ENCODE measurements around the gene STAT3. TPM values are rescaled to one million over a fixed set of nuclear protein-coding genes. Genes with fewer than 3 reads are reported as not detected.

STAT3 gene
- total RNA-seq (2022; extraction: Qiagen RNA extraction) = 62.3 to 77.0 TPM (median 74.2 TPM) in 5 replicates

GRCh38 chr17:42388381-42389134, at the start of gene STAT3:
Gene STAT3 (minus strand): TSS chr17:42388442. CDS start chr17:42348516, 39,926 bp downstream.

GRCh38 chr17:42422958-42423712, 34.9 kb upstream of the STAT3 start, which contains the start of gene CAVIN1:
Gene CAVIN1 (minus strand): TSS chr17:42423256. CDS start chr17:42423097, 159 bp downstream.

GRCh38 chr17:42287977-42288802, 100.1 kb downstream of the STAT3 start, which contains the start of gene STAT5A:
Gene STAT5A (plus strand): TSS chr17:42288498. CDS start chr17:42289412, 914 bp downstream.

GRCh38 chr17:42276359-42276608, 112.0 kb downstream of the STAT3 start, which contains the start of gene STAT5B:
Gene STAT5B (minus strand): TSS chr17:42276391. CDS start chr17:42232127, 44,264 bp downstream.

Other genes starting within 250 kb of the STAT3 start
- gene RAB5C, start 233.5 kb downstream of the STAT3 start, total RNA-seq (2022; extraction: Qiagen RNA extraction) = 221 to 267 TPM (median 261 TPM) in 5 replicates
- 0.28 to 0.48 TPM (median 0.41 TPM) in 5 replicates for gene KCNH4, start 207.3 kb downstream of the STAT3 start, total RNA-seq (2022; extraction: Qiagen RNA extraction)
- gene HCRT, start 203.0 kb downstream of the STAT3 start, total RNA-seq (2022; extraction: Qiagen RNA extraction) = 0.44 TPM in 1 of 5 replicates, not detected in the others
- gene GHDC, start 193.9 kb downstream of the STAT3 start, total RNA-seq (2022; extraction: Qiagen RNA extraction) = 16.2 to 21.3 TPM (median 20.1 TPM) in 5 replicates
- 22.1 to 30.7 TPM (median 27.2 TPM) in 5 replicates for gene STAT5B, start 112.1 kb downstream of the STAT3 start, total RNA-seq (2022; extraction: Qiagen RNA extraction)
- gene STAT5A, start 99.9 kb downstream of the STAT3 start, total RNA-seq (2022; extraction: Qiagen RNA extraction) = 5.5 to 7.8 TPM (median 6.2 TPM) in 5 replicates
- gene CAVIN1, start 34.8 kb upstream of the STAT3 start, total RNA-seq (2022; extraction: Qiagen RNA extraction) = 373 to 459 TPM (median 442 TPM) in 5 replicates
- gene ATP6V0A1, start 70.4 kb upstream of the STAT3 start, total RNA-seq (2022; extraction: Qiagen RNA extraction) = 32.1 to 46.4 TPM (median 38.1 TPM) in 5 replicates
- 31.0 to 51.3 TPM (median 43.8 TPM) in 5 replicates for gene NAGLU, start 147.8 kb upstream of the STAT3 start, total RNA-seq (2022; extraction: Qiagen RNA extraction)
- gene HSD17B1, start 164.5 kb upstream of the STAT3 start, total RNA-seq (2022; extraction: Qiagen RNA extraction) = 0.89 to 1.8 TPM (median 1.5 TPM) in 5 replicates
- 103 to 126 TPM (median 119 TPM) in 5 replicates for gene COASY, start 173.7 kb upstream of the STAT3 start, total RNA-seq (2022; extraction: Qiagen RNA extraction)
- 56.9 to 68.0 TPM (median 64.9 TPM) in 5 replicates for gene MLX, start 178.7 kb upstream of the STAT3 start, total RNA-seq (2022; extraction: Qiagen RNA extraction)
- 35.1 to 37.6 TPM (median 36.0 TPM) in 5 replicates for gene PSMC3IP, start 189.3 kb upstream of the STAT3 start, total RNA-seq (2022; extraction: Qiagen RNA extraction)
- 25.8 to 27.9 TPM (median 26.7 TPM) in 5 replicates for gene RETREG3, start 220.9 kb upstream of the STAT3 start, total RNA-seq (2022; extraction: Qiagen RNA extraction)
- 132 to 150 TPM (median 141 TPM) in 5 replicates for gene TUBG1, start 221.2 kb upstream of the STAT3 start, total RNA-seq (2022; extraction: Qiagen RNA extraction)